HL-60/S4 treated with retinoic acid at 250 ng/mL for 4 days and 3 days (cell line): ENCODE measurements around the gene PLEKHG5.

ENCODE experiments used
- in situ Hi-C: fragments of 300-500 bp; cut with MboI; formaldehyde crosslinking; loops from 2 replicates; pipeline ENCODE4 v1.7.0; 2022; ENCODE audit warnings: low sequenced_read_pairs

PLEKHG5 gene

DNA sequence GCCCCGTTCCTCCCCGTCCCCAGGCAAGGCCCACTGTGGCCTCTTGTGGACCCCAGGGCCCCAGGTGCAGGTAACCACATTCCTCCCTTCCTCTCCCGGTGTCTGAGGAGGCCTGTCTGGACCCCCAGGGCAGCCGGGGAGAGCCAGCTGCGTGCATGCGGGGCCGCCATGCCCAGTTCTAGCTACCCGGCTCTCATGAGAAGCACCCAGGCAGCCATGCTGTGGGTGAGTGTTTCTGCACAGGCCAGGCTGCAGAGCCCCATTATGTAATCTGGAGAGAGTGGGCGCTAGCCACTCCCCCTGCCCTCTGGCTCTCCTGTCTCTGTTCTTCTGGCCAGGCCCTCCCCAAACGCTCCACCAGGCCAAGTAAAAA lies 18.4 kb upstream of the PLEKHG5 start:
- in situ Hi-C loops: no loop called here

GRCh38 chr1:6509220-6509918 lies 17.9 kb upstream of the PLEKHG5 start:
- in situ Hi-C loops: no loop called here

- in situ Hi-C loops: no loop called here
Measured at GRCh38 chr1:6508816-6509189, 17.3 kb upstream of the PLEKHG5 start.

DNA sequence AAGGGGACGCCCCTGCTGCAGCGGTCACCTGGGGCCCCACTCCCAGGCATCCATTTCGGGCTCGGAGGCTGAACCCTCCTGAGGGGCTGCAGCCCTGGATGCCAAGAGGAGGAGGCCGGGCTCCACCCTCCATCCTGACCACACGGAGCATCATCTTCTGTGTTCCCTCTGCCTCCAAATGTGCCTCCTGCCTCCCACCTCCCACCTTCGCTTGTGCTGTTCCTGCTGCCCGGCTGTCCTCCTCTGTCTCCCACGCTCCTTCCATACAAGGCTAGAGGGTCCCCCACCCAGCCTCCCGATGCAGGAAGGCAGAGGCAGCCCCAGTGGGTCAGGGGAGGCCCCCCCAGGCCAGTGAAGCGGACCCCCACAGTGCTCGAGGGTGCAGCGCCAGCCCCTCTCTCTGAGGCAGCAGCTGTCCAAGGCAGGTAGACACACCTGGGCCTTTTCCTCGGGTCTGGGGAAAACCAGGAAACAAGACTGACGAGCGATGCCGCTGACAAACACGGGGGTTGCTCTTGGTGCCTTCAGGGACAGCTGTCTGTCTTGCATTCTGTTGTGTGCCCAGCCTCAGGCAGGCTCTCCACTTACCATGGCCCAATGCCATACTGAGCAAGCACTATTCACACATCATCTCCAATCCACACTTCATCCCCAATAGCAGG lies 16.8 kb upstream of the PLEKHG5 start:
- in situ Hi-C loops: no loop called here

DNA sequence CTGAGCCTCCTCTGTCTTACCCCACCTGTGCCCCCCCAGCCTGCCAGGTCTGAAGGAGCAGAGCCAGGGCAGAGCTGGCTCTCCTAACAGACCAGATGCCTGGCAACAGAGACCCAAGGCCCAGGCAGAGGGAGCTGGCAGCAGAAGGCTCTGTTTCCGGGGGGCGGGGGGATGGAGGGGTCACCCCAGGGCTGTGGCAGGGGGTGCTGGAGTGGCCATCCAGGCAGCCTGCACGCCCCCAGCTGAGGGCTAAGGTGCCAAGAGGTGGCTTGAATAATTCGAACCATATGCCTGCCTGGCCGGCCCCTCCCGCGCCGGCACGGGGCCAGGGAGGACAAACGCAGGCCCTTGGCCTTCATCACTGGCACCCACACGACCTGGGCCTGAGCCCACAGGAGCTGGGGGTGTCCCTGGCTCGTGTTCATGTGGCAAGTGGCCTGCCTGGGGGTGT lies 16.0 kb upstream of the PLEKHG5 start:
- in situ Hi-C loops: no loop called here

- in situ Hi-C loops: no loop called here
Measured at GRCh38 chr1:6507037-6507428, 15.6 kb upstream of the PLEKHG5 start.

- in situ Hi-C loops: no loop called here
Measured at GRCh38 chr1:6506210-6507036, 15.0 kb upstream of the PLEKHG5 start.

DNA sequence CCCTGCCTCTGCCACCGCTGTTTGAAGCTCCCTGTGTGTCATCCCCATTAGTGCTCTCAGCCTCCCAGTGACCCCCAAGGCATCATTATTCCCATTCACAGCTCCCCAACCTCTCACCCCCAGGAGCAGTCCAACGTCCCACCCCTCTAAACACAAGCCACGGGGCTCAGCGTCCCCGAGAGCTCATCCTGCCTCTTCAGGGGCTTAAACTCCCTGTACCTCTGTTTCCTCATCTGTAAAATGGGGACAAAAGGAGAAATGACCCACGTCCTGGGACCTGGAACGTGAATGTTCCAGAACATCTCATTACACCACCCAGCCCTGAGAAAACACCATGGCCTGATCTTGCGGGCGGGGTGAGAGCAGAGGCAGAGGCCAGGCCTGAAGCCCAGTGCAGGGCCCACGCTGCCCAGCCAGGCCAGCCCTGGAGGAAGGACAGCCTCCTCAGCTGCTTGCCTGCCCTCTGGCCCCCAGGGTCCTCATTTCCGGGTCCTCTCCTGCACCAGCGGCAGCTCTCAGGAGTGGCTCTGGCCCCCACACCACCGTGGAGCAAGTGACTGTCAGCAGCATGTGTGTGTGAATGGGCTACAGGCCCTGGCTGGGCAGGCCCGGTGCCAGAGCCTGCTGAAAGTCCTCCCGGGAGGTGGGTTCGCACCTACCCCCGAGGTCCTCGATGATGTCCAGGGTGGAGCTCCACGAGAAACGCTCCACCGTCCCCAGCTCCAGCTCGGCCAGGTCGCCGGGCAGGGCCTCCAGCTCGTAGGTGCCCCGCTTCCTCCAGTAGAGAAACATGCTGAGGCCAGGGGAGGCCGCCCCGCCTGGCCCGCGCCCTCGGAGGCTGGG lies 14.1 kb upstream of the PLEKHG5 start:
- in situ Hi-C loops: no loop called here

GRCh38 chr1:6504887-6505286 lies 13.4 kb upstream of the PLEKHG5 start:
- in situ Hi-C loops: no loop called here

- in situ Hi-C loops: no loop called here
Measured at GRCh38 chr1:6503884-6504602, 12.6 kb upstream of the PLEKHG5 start.

- in situ Hi-C loops: no loop called here
Measured at GRCh38 chr1:6502000-6502891, 10.8 kb upstream of the PLEKHG5 start.

DNA sequence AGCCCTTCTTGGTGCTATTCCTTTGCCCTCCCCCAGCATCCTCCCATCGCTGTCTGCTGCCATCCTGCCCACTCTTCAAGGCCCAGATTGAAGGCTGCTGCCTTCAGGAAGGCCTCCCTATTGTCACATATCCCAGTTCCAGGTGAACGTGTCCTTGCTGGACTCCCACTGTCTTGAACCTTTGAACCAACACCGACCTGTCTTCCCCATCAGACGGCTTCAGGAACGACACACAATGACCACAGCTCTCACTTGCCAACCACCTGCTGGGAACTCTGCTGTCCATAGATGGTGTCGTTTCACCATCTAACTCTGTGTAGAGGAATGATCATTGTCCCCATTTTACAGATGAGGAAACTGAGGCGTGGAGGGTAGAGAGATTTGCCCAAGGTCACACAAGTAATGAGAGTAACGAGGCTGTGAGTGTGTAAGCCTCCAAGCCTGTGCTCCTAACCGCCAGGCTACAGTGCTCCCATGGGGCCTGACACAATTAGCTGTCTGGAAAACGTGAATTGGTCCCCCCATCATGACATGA lies 9.9 kb upstream of the PLEKHG5 start:
- in situ Hi-C loops: no loop called here

GRCh38 chr1:6500544-6501278 lies 9.2 kb upstream of the PLEKHG5 start:
- in situ Hi-C loops: no loop called here

- in situ Hi-C loops: no loop called here
Measured at GRCh38 chr1:6499296-6499695, 7.8 kb upstream of the PLEKHG5 start.

DNA sequence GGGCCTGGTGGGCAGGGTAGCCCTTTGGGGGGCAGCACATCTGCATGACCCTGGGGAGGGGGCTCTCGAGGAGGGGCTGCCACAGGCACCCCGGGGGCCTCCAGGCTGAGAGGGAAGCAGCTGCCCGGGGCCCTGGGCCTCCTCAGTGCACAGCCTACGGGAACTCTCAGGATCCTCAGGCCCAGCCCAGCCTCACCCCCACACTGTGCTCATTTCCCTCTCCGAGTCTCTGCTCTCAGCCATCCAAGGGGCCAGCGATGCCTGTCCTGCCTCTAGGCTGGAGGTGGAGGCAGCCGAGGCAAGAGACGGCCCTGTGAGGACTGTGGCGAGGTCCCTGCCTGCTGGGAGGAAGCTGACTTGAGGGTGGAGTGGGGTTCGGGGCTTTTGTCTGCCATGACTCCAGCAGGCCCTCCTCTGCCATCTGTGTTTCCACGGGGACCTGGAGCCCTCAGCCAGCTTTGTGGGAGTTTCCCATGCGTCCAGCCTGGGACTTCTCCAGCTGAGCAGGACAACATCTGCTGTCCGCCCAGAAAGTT lies 7.2 kb upstream of the PLEKHG5 start:
- in situ Hi-C loops: no loop called here

DNA sequence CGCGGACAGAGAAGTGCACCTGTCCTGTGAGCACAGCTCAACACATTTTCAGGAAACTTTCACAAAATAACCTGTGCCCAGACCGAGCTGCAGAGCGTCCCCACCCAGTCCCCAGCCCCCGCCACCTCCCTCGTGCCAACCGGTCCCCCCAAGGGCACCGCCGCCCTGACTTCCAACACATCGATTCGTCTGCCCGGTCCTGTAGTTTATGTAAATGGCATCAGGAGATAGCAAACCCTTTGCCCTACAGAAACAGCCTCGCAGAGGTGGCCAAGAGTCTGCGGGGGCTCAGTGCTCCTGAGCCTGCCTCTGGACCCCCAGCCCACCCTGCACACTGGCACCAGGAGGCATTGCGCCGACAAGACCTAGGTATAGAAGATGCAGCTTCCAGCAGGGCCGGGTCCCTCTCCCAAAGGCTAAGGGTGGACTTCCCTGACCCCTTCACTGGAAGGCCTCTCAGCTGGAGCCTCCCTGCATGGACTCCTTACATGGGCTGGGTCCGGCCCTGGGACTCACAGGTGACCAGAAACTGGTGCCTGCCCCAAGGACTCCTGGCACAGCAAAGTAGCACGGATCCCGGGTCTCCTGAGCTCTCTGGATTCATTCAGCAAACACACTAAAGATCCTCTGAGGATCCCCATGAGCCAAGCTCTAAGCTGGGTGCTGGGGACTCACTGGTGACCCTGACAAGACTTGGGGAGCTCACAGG lies 6.6 kb upstream of the PLEKHG5 start:
- in situ Hi-C loops: no loop called here

DNA sequence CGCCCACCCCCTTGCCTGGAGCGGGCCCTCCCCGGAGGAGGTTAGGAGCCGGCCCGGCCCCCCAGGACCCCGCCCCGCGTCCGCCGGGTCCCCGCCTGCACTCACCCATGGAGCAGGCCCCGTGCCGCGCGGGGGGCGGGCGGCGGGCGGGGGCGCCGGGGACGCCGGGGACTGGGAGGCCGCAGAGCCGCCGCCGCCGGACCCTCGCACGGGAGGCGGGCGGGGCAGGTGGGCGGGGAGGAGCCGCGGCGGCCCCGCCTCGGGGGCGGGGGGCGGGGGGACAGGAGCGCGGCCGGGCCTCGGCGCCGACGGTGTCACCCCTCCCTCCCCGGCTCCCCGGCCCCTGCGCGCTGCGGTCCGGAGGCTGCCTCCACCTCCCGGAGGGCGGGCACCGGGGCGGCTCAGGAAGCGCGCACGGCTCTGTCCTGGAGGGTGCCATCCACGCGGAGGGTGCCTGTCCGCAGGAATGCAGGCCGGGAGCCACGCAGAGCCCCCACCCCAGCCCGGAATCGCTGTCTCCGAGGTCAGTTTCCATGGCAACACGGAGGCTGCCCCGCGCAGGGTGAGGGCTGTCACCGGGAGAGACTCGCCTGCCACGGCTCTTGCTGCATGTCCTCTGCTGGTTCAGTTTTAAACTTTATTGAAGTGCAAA lies 5.9 kb upstream of the PLEKHG5 start:
- in situ Hi-C loops: no loop called here
